Thyroid gland (tissue), 4 donors: ENCODE data around the gene KAT7.

Experiments
- POLR2A ChIP-seq, 2 donors: fragments of 450-650 bp; IDR thresholded peaks; one replicate each; pipeline ENCODE4 v1.6.1; 2017; ENCODE audit warnings: antibody characterized with exemption in 2 of 2, mild to moderate bottlenecking in 2 of 2, moderate library complexity in 1 of 2
- TF ChIP-seq, protein P1 (sequence below), 6 experiments: fragments of 200-600 bp in 3 of 6; fragments of 450-650 bp in 3 of 6; sonication (generic) in 3 of 6; IDR thresholded peaks; one replicate each; pipeline ENCODE4 v1.5.1; 2016 to 2019; ENCODE audit warnings: antibody characterized with exemption in 6 of 6, mild to moderate bottlenecking in 2 of 6, inconsistent platforms in 1 of 6, moderate library complexity in 1 of 6

DNA sequence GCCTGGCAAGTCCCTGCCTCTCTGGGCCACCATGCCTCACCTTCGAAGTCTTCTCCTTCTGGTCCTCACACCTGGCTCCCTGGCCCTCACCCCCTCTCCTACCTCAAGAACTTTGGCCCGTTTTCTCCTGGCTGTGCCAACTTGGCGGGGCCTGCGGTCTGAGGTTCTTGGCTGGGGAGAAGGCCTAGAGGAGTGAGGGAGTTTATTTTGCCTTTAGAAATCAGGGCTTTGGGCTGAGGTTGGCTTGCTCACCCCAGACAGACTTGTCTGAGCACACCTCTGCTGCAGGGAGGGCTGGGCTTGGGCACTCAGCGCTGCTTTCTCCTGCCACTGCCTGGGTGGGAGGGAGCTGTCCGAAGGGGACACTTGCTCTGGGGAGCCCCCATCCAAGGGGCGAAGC is 82.7 kb downstream of the KAT7 start:
- TF ChIP-seq, protein P1, sequence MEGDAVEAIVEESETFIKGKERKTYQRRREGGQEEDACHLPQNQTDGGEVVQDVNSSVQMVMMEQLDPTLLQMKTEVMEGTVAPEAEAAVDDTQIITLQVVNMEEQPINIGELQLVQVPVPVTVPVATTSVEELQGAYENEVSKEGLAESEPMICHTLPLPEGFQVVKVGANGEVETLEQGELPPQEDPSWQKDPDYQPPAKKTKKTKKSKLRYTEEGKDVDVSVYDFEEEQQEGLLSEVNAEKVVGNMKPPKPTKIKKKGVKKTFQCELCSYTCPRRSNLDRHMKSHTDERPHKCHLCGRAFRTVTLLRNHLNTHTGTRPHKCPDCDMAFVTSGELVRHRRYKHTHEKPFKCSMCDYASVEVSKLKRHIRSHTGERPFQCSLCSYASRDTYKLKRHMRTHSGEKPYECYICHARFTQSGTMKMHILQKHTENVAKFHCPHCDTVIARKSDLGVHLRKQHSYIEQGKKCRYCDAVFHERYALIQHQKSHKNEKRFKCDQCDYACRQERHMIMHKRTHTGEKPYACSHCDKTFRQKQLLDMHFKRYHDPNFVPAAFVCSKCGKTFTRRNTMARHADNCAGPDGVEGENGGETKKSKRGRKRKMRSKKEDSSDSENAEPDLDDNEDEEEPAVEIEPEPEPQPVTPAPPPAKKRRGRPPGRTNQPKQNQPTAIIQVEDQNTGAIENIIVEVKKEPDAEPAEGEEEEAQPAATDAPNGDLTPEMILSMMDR (IDR thresholded peaks at IDR 0.05) = no peak
- no peak for TF ChIP-seq POLR2A (IDR thresholded peaks at IDR 0.05)
